HepG2 (cell line): ENCODE measurements around the gene MAPK8IP1.
"Not testable (repeated sequence)": the region's sequence is repeated elsewhere in the genome, so short reads cannot be mapped to it uniquely, and the experiment has no call there.

Experiments used
- CTCF ChIP-seq: sonication (generic); formaldehyde crosslinking; IDR thresholded peaks from 2 replicates; pipeline ENCODE4 v1.5.0; 2020; ENCODE audit warnings: mild to moderate bottlenecking, missing genetic modification reagents, moderate library complexity
- FOSL1 ChIP-seq: sonication (generic); formaldehyde crosslinking; IDR thresholded peaks from 2 replicates; pipeline ENCODE4 v1.9.0; 2021; ENCODE audit warnings: missing genetic modification reagents, borderline replicate concordance
- HDAC2 ChIP-seq: sonication (generic); formaldehyde crosslinking; IDR thresholded peaks from 2 replicates; pipeline ENCODE4 v1.4.0; 2020; ENCODE audit warnings: missing genetic modification reagents
- MAFK ChIP-seq, 2 experiments: IDR thresholded peaks in 1 of 2; conservative IDR thresholded peaks in 1 of 2; 2 replicates each; pipeline ENCODE4 v1.6.1; 2011; ENCODE audit warnings: improper control_type of control experiment in 2 of 2, low read length in 2 of 2
- MYC ChIP-seq: sonication (generic); formaldehyde crosslinking; IDR thresholded peaks from 2 replicates; pipeline ENCODE4 v1.9.0; 2021; ENCODE audit warnings: missing genetic modification reagents, borderline replicate concordance
- NR2C2 ChIP-seq: sonication (generic); formaldehyde crosslinking; IDR thresholded peaks from 2 replicates; pipeline ENCODE4 v1.4.0; 2020; ENCODE audit warnings: missing genetic modification reagents, mild to moderate bottlenecking, moderate library complexity, borderline replicate concordance
- POLR2A ChIP-seq, 2 experiments: IDR thresholded peaks; 2 replicates each; pipeline ENCODE4 v1.6.1; 2011; ENCODE audit warnings: low read depth in 2 of 2, low read length in 2 of 2, mild to moderate bottlenecking in 1 of 2, moderate library complexity in 1 of 2; ENCODE audit not compliant: insufficient read depth in 1 of 2
- SP1 ChIP-seq, 2 experiments: fragments of 450-650 bp in 1 of 2; sonication (generic) in 1 of 2; formaldehyde crosslinking in 1 of 2; IDR thresholded peaks; 2 replicates each; pipeline versions ENCODE4 v1.4.0 to v1.6.1; 2016 to 2020; ENCODE audit warnings: missing genetic modification reagents in 1 of 2
- ZBTB43 ChIP-seq: sonication (generic); formaldehyde crosslinking; conservative IDR thresholded peaks from 2 replicates; pipeline ENCODE4 v1.4.0; 2020; ENCODE audit warnings: missing genetic modification reagents
- ZNF274 ChIP-seq: sonication (generic); formaldehyde crosslinking; IDR thresholded peaks from 2 replicates; pipeline ENCODE4 v1.5.1; 2020; ENCODE audit warnings: mild to moderate bottlenecking, missing genetic modification reagents
- ZNF446 ChIP-seq: sonication (generic); formaldehyde crosslinking; IDR thresholded peaks from 2 replicates; pipeline ENCODE4 v1.5.0; 2020; ENCODE audit warnings: mild to moderate bottlenecking, missing genetic modification reagents
- ZNF772 ChIP-seq: sonication (generic); formaldehyde crosslinking; IDR thresholded peaks from 2 replicates; pipeline ENCODE4 v1.5.0; 2020; ENCODE audit warnings: mild to moderate bottlenecking, missing genetic modification reagents

GRCh38 chr11:45840251-45840650 is 45.2 kb upstream of the MAPK8IP1 start:
- TF ChIP-seq SP1 (IDR thresholded peaks at IDR 0.05); SP1 (CRISPR knock-in tag; IDR thresholded peaks at IDR 0.05); FOSL1; CTCF (CRISPR knock-in tag); ZNF446 (CRISPR knock-in tag); MYC; NR2C2 (CRISPR knock-in tag); POLR2A (IDR thresholded peaks at IDR 0.05; ENCODE audit: insufficient read depth in 1 of 2, low read depth in 2 of 2, low read length in 2 of 2); ZNF772 (CRISPR knock-in tag); ZNF274 (CRISPR knock-in tag); ZBTB43 (CRISPR knock-in tag); MAFK (conservative IDR thresholded peaks at IDR 0.05 in 1 of 2, IDR thresholded peaks at IDR 0.05 in 1 of 2; ENCODE audit: low read length in 2 of 2); HDAC2: not testable (repeated sequence)
